Measurements from ENCODE around the gene CEP192.

- TF ChIP-seq, protein P1, sequence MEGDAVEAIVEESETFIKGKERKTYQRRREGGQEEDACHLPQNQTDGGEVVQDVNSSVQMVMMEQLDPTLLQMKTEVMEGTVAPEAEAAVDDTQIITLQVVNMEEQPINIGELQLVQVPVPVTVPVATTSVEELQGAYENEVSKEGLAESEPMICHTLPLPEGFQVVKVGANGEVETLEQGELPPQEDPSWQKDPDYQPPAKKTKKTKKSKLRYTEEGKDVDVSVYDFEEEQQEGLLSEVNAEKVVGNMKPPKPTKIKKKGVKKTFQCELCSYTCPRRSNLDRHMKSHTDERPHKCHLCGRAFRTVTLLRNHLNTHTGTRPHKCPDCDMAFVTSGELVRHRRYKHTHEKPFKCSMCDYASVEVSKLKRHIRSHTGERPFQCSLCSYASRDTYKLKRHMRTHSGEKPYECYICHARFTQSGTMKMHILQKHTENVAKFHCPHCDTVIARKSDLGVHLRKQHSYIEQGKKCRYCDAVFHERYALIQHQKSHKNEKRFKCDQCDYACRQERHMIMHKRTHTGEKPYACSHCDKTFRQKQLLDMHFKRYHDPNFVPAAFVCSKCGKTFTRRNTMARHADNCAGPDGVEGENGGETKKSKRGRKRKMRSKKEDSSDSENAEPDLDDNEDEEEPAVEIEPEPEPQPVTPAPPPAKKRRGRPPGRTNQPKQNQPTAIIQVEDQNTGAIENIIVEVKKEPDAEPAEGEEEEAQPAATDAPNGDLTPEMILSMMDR (IDR thresholded peaks at IDR 0.05; ENCODE audit: low read depth, low read length), result no peak
- no peak for TF ChIP-seq EZH2phosphoT487 (IDR thresholded peaks at IDR 0.05; ENCODE audit: low read depth)
These were observed 170.2 kb downstream of the CEP192 start for GRCh38 chr18:13161276-13161899.
